ENCODE data around the gene SERPINA10. TPM values are rescaled to one million over a fixed set of nuclear protein-coding genes. Genes with fewer than 3 reads are reported as not detected.

SERPINA10 gene
- total RNA-seq, 1 experiment from 2014 or later, result not detected

Other genes with a start within 250 kb of the SERPINA10 start
- 145 and 159 TPM in 2 replicates for gene DDX24, start 212.1 kb downstream of the SERPINA10 start, total RNA-seq (2014; rRNA removed; shearing (Covaris generic))
- 23.3 and 26.0 TPM in 2 replicates for gene IFI27L1, start 212.0 kb downstream of the SERPINA10 start, total RNA-seq (2014; rRNA removed; shearing (Covaris generic))
- gene IFI27, start 182.5 kb downstream of the SERPINA10 start, total RNA-seq (2014; rRNA removed; shearing (Covaris generic)), result 267 and 474 TPM in 2 replicates
- 98.0 and 148 TPM in 2 replicates for gene IFI27L2, start 163.7 kb downstream of the SERPINA10 start, total RNA-seq (2014; rRNA removed; shearing (Covaris generic))
- gene PPP4R4, start 118.9 kb downstream of the SERPINA10 start, total RNA-seq (2014; rRNA removed; shearing (Covaris generic)), result 0.50 and 1.00 TPM in 2 replicates
- gene SERPINA6, start 30.1 kb upstream of the SERPINA10 start, total RNA-seq (2014; rRNA removed; shearing (Covaris generic)), result not detected in 2 replicates
- gene SERPINA2, start 73.4 kb upstream of the SERPINA10 start, total RNA-seq (2014; rRNA removed; shearing (Covaris generic)), result not detected in 2 replicates
- gene SERPINA1, start 95.3 kb upstream of the SERPINA10 start, total RNA-seq (2014; rRNA removed; shearing (Covaris generic)), result 3.9 and 6.9 TPM in 2 replicates
- gene SERPINA11, start 159.5 kb upstream of the SERPINA10 start, total RNA-seq (2014; rRNA removed; shearing (Covaris generic)), result not detected in 2 replicates
- not detected in 2 replicates for gene SERPINA9, start 182.9 kb upstream of the SERPINA10 start, total RNA-seq (2014; rRNA removed; shearing (Covaris generic))
- gene SERPINA12, start 216.2 kb upstream of the SERPINA10 start, total RNA-seq (2014; rRNA removed; shearing (Covaris generic)), result not detected in 2 replicates

Data from SJSA1 (cell line).